SU-DHL-6 (cell line): ENCODE data around the gene ANXA4.

Experiments used
- EZH2phosphoT487 ChIP-seq: fragments of 200-600 bp; sonication (generic), shearing (Covaris generic); conservative IDR thresholded peaks from 2 replicates; pipeline ENCODE4 v1.6.1; 2018; ENCODE audit warnings: mild to moderate bottlenecking, antibody characterized with exemption, low read length, moderate library complexity, mixed read lengths
- TF ChIP-seq, protein P1 (sequence below): fragments of 200-600 bp; sonication (generic); IDR thresholded peaks from one replicate; pipeline ENCODE4 v1.5.1; 2017; ENCODE audit warnings: antibody characterized with exemption, mild to moderate bottlenecking, low read length, moderate library complexity; ENCODE audit not compliant: insufficient read depth, poor library complexity, severe bottlenecking

DNA sequence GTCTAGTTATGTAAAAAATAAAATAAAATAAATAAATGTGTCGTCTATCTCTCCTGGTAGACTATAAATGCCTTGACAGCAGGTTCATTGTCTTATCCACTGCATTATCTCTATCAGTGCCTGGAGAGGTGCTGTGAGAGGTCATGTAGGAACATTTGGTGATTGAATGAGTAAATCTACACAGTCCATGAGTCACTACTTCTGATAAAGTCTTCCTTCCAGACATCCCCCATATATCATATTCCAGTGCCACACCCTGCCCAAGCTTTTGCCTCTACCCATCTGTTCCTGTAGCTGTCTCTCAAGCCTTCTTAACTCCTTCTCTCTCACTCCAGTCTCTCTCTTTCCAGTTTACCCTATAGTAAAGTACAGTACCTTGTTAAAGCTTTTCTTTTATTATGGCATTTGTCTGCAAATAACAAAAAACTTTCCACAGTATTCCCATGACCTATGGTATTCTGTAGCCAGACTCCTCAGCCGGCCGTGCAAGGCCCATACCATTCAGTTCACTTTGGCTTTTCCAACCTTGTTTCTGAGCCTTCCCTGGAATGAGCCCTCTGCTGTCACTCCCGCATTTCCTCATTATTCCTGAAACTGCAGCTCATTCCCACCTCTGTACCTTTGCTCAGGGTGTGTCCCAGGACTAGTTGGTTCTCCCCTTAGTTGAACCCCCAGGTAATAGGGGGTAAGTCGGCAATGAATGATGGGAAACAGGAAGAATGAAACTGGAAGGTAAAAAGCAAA, 37.5 kb downstream of the ANXA4 start:
- TF ChIP-seq, protein P1, sequence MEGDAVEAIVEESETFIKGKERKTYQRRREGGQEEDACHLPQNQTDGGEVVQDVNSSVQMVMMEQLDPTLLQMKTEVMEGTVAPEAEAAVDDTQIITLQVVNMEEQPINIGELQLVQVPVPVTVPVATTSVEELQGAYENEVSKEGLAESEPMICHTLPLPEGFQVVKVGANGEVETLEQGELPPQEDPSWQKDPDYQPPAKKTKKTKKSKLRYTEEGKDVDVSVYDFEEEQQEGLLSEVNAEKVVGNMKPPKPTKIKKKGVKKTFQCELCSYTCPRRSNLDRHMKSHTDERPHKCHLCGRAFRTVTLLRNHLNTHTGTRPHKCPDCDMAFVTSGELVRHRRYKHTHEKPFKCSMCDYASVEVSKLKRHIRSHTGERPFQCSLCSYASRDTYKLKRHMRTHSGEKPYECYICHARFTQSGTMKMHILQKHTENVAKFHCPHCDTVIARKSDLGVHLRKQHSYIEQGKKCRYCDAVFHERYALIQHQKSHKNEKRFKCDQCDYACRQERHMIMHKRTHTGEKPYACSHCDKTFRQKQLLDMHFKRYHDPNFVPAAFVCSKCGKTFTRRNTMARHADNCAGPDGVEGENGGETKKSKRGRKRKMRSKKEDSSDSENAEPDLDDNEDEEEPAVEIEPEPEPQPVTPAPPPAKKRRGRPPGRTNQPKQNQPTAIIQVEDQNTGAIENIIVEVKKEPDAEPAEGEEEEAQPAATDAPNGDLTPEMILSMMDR, result no peak
- no peak for TF ChIP-seq EZH2phosphoT487
